Panc1 (cell line): Measurements from ENCODE around the gene GDF2. TPM values are rescaled to one million over a fixed set of nuclear protein-coding genes. Genes with fewer than 3 reads are reported as not detected.

Experiments
- ATAC-seq: fragments of 200-7000 bp; cut with Tn5 transposase; 2 replicates; pipeline ENCODE4 v1.9.1; 2020; ENCODE audit warnings: mild to moderate bottlenecking, moderate library complexity
- BruUV-seq: library from RNA; stranded (reverse); fragments of 400-500 nt; replicated peaks from 2 replicates; lab custom pipeline; 2021; lab: Mats Ljungman, UMichigan
- CTCF ChIA-PET: fragments of 300-600 bp; sonication (Branson Sonifier 250); formaldehyde crosslinking; loops from one replicate; lab custom pipeline; 2022; ENCODE audit warnings: antibody characterized with exemption; lab: Charles Lee
- POLR2A ChIA-PET: fragments of 300-600 bp; sonication (Branson Sonifier 250); formaldehyde crosslinking; loops from one replicate; lab custom pipeline; 2022; ENCODE audit warnings: antibody characterized with exemption; lab: Charles Lee
- DNase-seq: peaks from one replicate; pipeline ENCODE4 v3.0.0-alpha.2; 2010; ENCODE audit warnings: low read depth, low spot score
- H3K27ac ChIP-seq: 2 replicates; pipeline ENCODE4 v1.5.1; 2011; ENCODE audit warnings: mild to moderate bottlenecking, low read length, inconsistent platforms
- H3K27me3 ChIP-seq: fragments of 200-500 bp; sonication (Bioruptor generic); 2 replicates; pipeline ENCODE4 v1.6.0; 2014; ENCODE audit warnings: low read length, inconsistent platforms; ENCODE audit not compliant: control insufficient read depth, insufficient read depth
- H3K36me3 ChIP-seq: fragments of 200-500 bp; sonication (Bioruptor generic); 2 replicates; pipeline ENCODE4 v1.5.1; 2014; ENCODE audit warnings: inconsistent platforms, mild to moderate bottlenecking, low read length, moderate library complexity; ENCODE audit not compliant: control insufficient read depth, insufficient read depth
- H3K4me1 ChIP-seq: 2 replicates; pipeline ENCODE4 v1.5.1; 2011; ENCODE audit warnings: inconsistent platforms, mild to moderate bottlenecking, low read length, moderate library complexity; ENCODE audit not compliant: control insufficient read depth, insufficient read depth
- H3K4me3 ChIP-seq, 2 experiments: 2 replicates each; pipeline ENCODE4 v1.5.1; 2011 to 2012; ENCODE audit warnings: low read depth in 2 of 2, low read length in 2 of 2, mild to moderate bottlenecking in 2 of 2, inconsistent platforms in 1 of 2, moderate library complexity in 1 of 2
- H3K9me3 ChIP-seq: fragments of 200-500 bp; sonication (Bioruptor generic); 2 replicates; pipeline ENCODE4 v1.5.1; 2014; ENCODE audit warnings: low read depth, mild to moderate bottlenecking, inconsistent platforms, low read length, moderate library complexity; ENCODE audit not compliant: control insufficient read depth, insufficient read depth
- CTCF ChIP-seq: fragments of 450-650 bp; IDR thresholded peaks from 2 replicates; pipeline ENCODE4 v1.5.1; 2017; ENCODE audit warnings: mild to moderate bottlenecking
- POLR2AphosphoS5 ChIP-seq: IDR thresholded peaks from 2 replicates; pipeline ENCODE4 v1.6.1; 2012; ENCODE audit warnings: mild to moderate bottlenecking, low read depth, low read length, moderate library complexity
- REST ChIP-seq, 2 experiments: IDR thresholded peaks; 2 replicates each; pipeline ENCODE4 v1.6.1; 2011 to 2012; ENCODE audit warnings: low read depth in 2 of 2, control low read depth in 1 of 2, low read length in 1 of 2, mild to moderate bottlenecking in 1 of 2, moderate library complexity in 1 of 2; ENCODE audit not compliant: insufficient read depth in 1 of 2
- SIN3A ChIP-seq: IDR thresholded peaks from 2 replicates; pipeline ENCODE4 v1.6.1; 2012; ENCODE audit warnings: low read depth, mild to moderate bottlenecking, low read length, moderate library complexity, borderline replicate concordance; ENCODE audit not compliant: insufficient read depth
- TCF7L2 ChIP-seq: IDR thresholded peaks from 2 replicates; pipeline ENCODE4 v1.6.1; 2011; ENCODE audit warnings: mild to moderate bottlenecking, low read depth, low read length, inconsistent platforms
- in situ Hi-C: cut with HindIII; loops from 2 replicates; pipeline ENCODE4 v1.10.0; 2016; ENCODE audit warnings: low sequenced_read_pairs, low pct_unique_long_range_greater_than_20kb
- intact Hi-C: fragments of 100-400 bp; cut with micrococcal nuclease; formaldehyde crosslinking; loops from one replicate; pipeline ENCODE4 v1.10.0; 2022; ENCODE audit not compliant: unreplicated experiment
- total RNA-seq: library from RNA; stranded (reverse); gene quantifications from one replicate; pipeline ENCODE4 v1.2.1, GENCODE V29; 2021; ENCODE audit not compliant: unreplicated experiment

The GDF2 gene
- total RNA-seq, 1 experiment from 2014 or later = not detected

- no peak overlapping the region for H3K27ac ChIP-seq
- ChIA-PET CTCF (interaction anchor here (0.7 kb wide), 1 partner anchor 11 kb away, joined by 4 read pairs; no protein-coding TSS in a partner anchor), POLR2A (interaction anchor here (0.5 kb wide), 1 partner anchor 282 kb away, joined by 4 read pairs; no protein-coding TSS in a partner anchor)
- H3K4me1 ChIP-seq = no peaks in the 10 kb centered on the region
- no peaks in the 10 kb centered on the region for H3K9me3 ChIP-seq
- DNase-seq (no peak), ATAC-seq (no peak)
- BruUV-seq = no TSS peak
- peaks cover 8% of the 10 kb centered on the region; the same call in 1 of the 2 replicates for H3K27me3 ChIP-seq
- H3K4me3 ChIP-seq = no peak overlapping the region
- intact Hi-C loops (no loop called here), in situ Hi-C loops (no loop called here)
- TF ChIP-seq REST (IDR thresholded peaks at IDR 0.05; ENCODE audit: insufficient read depth in 1 of 2, low read depth in 2 of 2, low read length in 1 of 2) = no peak
- no peak for TF ChIP-seq POLR2AphosphoS5
- no peak for TF ChIP-seq TCF7L2
- no peak for TF ChIP-seq CTCF
- TF ChIP-seq SIN3A = no peak
- H3K36me3 ChIP-seq = no peaks in the 10 kb centered on the region
Observed at GRCh38 chr10:47323087-47323486, 833 bp downstream of the GDF2 start.

GRCh38 chr10:47323636-47324296, 1.5 kb downstream of the GDF2 start:
- CTCF ChIA-PET = interaction anchor here (0.7 kb wide), 1 partner anchor 12 kb away, joined by 4 read pairs; no protein-coding TSS in a partner anchor
- no TSS peak for BruUV-seq
- in situ Hi-C loops = no loop called here

More at GRCh38 chr10:47323636-47324296, 1.5 kb downstream of the GDF2 start:
- TF ChIP-seq TCF7L2 (no peak), CTCF (no peak), POLR2AphosphoS5 (no peak), REST (IDR thresholded peaks at IDR 0.05; ENCODE audit: insufficient read depth in 1 of 2, low read depth in 2 of 2, low read length in 1 of 2) (no peak), SIN3A (no peak)
- Histone ChIP-seq H3K36me3 (no peaks in the 10 kb centered on the region), H3K4me1 (no peaks in the 10 kb centered on the region), H3K27ac (no peak overlapping the region), H3K9me3 (no peaks in the 10 kb centered on the region), H3K27me3 (peaks cover 8% of the 10 kb centered on the region; the same call in 1 of the 2 replicates), H3K4me3 (no peak overlapping the region)
- intact Hi-C loops = no loop called here
- POLR2A ChIA-PET = no interaction called here
- DNase-seq (no peak), ATAC-seq (no peak; the same call in 1 of the 2 replicates)
